GM21390 (cell line): ENCODE results near the gene DNAJC27.

Experiments
- ATAC-seq: cut with Tn5 transposase; IDR thresholded peaks from one replicate; pipeline ENCODE4 v1.9.1; 2021; ENCODE audit not compliant: unreplicated experiment

The DNAJC27 gene

GRCh38 chr2:24926602-24927252, 45.0 kb downstream of the DNAJC27 start:
- no peak for ATAC-seq

GRCh38 chr2:24926220-24926601, 45.5 kb downstream of the DNAJC27 start:
- ATAC-seq, result no peak

DNA sequence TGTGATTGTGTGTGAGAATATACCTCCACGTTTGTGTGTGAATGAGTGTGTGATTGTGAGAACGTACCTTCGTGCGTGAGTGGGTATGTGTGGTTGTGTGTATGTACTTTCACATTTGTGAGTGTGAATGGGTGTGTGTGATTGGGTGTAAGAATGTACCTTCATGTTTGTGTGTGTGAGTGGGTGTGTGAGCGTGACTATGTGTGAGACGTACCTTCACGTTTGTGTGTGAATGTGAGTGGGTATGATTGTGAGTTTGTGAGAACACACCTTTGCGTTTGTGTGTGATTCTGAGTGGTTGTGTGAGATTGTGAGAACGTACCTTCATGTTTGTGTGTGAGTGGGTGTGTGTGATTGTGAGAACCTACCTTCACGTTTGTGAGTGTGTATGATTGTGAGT, 45.9 kb downstream of the DNAJC27 start:
- ATAC-seq, result no peak

- ATAC-seq, result no peak
Measured at GRCh38 chr2:24924732-24925131, 47.0 kb downstream of the DNAJC27 start.

DNA sequence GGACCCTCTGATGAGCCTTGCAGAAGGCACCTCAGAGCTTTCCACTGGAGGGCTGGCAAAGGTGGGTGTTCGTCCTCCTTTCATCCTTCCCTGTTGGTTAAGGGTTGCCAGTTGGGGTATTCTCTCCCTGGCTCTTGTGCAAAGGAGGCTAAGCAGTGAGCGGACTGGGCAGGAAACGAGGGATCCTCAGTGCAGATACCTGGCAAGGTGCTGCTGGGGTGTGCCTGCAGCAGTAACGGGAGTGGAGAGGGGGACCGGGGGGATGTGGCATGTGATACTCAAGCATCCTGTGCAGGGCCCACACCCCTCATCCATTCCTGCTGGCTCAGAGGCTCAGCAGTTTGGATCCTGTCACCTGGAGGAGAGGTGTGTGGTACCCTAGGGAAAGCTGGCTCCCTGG, 47.5 kb downstream of the DNAJC27 start:
- no peak for ATAC-seq

- ATAC-seq, result no peak
Measured at GRCh38 chr2:24923106-24923505, 48.6 kb downstream of the DNAJC27 start.

DNA sequence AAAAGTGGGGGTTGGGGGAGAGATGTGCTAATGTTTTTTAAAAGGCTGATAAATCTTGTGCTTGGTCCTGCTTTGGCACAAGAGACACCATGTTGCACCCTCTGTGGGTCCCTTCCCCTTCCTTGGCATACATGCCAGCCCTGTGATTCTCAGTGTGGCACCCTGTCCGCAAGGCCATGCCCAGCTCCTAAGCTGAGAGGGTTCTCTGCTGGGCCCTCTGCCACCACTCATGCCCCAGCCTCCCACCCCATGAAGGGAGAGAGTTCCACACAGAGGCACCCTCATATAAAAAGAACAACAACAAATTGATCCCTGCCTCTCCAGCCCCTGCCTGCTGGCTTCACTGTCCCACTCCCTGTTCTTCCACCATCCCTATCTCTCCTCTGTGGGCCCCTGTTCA, 49.2 kb downstream of the DNAJC27 start:
- no peak for ATAC-seq

GRCh38 chr2:24920809-24921441, 50.8 kb downstream of the DNAJC27 start:
- ATAC-seq, result no peak

DNA sequence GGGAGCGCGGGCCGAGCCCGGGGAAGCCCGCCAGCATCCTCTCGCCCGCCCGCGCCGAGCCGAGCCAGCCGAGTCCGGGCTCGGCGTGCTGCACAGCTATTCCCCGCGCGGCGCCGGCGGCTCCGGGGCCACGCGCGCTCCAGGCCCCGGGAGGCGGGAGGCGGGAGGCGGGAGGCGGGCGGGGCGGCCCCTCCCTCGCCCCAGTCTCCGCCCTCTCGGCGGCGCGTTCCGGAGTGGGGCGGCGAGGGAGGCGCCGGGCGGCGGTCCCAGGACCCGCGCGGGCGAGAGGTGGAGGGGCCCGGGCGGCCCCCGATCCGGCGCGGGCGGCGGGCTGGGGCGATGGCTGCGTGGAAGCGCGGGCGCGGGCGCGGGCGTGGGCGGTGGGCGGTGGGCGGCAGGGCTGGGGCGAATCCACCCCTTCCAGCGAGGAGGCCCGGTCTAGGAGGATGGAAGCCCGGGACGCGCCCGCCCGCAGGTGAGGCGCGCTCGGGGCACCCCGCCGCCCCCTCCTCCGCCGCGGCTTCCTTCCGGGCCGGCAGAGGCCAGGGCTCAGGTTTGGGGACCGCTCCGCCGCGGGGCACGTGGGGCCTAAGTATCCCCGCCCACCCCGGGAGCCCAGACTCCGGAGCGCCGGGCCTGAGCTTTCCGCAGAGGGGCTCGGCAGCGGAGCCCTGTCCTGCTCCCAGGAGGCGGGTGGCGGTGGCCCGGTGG, 51.5 kb downstream of the DNAJC27 start, which contains the start of gene ADCY3:
ADCY3 (minus strand) TSS at position 140 of the 711 bp plus-strand sequence. CDS start 1,250 bp downstream, outside the sequence.
- peak; percentile 62 for ATAC-seq

- ATAC-seq, result peak; percentile 30
Measured at GRCh38 chr2:24919506-24920097, 52.2 kb downstream of the DNAJC27 start.

GRCh38 chr2:24919037-24919505, 52.7 kb downstream of the DNAJC27 start:
- no peak for ATAC-seq

DNA sequence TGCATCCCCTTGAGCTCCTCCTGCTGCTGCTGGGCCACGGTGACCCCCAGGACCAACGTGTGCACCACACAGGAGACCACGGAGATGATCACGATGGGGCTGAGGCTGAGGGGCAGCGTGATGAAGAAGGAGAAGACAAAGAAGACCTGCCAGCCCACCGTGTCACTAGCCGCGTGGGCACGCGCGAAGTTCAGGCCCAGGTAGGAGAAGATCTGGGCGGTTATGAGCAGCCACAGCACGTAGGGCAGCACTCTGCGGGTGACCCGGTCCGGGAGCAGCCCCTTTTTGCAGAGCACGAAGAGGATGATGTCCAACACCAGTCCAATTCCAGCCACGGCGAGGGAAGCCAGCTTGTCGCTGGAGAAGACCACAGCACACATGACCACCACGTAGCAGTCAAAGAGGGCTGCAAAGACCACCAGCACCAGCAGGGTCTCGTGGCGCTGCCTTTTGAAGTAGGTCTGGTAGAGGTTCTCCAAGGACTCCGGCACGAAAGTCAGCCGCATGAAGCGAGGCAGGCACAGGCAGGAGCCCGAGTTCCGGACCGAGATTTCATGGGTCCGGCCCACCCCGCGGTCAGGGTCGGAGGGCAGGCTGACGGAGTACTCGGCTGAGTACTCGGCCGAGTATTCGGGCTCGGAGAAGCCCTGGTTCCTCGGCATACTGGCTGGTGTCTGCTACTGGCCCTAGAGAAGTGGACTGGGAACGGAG, 53.3 kb downstream of the DNAJC27 start:
- no peak for ATAC-seq

DNA sequence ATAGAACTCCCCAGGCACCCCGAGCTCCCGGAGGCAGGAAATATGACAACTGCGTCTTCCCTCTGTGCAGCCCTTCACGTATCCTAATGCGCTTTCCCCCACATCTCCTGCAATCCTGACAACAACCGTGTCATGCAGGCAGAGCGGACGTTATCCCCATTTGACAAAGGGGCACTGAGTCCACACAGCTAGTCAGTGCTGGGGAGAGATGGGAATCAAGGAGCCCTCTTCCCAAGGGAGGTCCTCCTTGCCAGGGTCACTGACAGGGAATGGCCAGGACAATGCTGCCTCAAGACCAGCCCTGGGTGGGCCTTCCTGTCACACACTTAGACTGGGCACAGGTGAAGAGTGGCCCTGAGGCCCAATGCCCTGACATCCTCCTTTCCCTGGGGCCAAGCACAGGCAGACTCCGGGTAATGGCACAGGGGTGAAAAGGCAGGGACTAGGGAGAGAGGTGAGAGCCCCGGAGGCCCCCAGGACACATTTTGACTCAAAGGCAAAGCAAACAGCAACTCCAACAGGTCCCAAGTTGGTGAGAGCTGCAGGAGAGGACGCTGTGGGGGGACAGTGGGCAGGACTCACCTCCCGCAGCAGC, 53.9 kb downstream of the DNAJC27 start:
- no peak for ATAC-seq

DNA sequence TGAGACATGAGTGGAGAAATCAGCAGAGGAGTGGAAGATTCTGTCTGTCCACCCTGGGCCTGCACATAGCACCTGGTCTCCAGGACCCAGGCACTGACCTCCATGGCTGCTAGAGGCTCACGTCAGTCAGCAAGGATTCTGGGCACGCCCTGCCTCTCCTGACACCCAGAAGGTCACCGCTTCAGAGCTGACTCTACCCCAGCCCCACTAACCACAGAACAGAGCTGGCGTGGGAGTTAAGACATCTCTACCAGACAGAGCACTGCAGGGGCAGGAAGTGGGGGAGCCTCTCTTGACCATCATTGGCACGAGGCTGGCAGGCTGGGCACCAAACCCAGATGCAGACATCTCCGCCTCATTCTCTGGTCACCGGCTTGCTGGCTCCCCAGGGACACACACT, 54.7 kb downstream of the DNAJC27 start:
- ATAC-seq, result no peak

DNA sequence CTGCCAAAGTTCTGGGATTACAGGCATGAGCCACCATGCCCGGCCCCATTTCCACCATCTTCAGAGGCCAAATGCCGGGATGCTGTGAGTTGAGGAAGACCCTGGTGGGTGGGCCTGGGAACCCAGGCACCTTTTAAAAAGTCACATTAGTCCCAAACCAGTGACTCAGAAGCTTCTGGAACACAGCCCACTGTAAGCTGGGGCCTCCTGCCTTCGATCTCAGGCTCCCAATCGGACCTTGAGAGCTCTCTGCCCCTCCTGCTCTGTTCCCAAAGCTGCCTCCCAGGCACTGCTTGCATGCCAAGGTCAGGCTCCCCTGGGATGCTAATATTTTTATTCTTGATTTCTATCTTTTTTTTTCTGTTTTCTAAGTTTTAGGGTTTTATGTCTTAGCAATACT, 56.0 kb downstream of the DNAJC27 start:
- ATAC-seq, result no peak

DNA sequence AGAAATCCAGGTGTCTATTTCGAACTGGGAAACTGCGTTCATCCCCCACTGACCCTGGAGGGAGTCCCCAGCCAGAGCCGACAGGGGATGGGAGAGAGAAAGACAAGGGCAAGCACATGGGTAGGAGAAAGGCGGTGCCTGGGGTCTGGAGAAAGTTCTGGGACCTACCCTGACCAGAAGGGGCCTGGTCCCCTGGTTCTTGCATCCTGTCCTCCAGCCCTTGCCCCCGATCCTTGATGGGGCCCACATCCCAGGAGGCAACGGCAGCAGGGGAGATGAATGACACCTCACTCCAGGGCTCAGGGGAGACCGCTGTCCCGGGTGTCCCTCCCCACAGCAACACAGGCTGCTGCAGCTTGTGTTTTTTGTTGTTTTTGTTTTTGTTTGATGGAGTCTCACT, 56.6 kb downstream of the DNAJC27 start:
- no peak for ATAC-seq

- no peak for ATAC-seq
Measured at GRCh38 chr2:24914713-24915112, 57.0 kb downstream of the DNAJC27 start.

DNA sequence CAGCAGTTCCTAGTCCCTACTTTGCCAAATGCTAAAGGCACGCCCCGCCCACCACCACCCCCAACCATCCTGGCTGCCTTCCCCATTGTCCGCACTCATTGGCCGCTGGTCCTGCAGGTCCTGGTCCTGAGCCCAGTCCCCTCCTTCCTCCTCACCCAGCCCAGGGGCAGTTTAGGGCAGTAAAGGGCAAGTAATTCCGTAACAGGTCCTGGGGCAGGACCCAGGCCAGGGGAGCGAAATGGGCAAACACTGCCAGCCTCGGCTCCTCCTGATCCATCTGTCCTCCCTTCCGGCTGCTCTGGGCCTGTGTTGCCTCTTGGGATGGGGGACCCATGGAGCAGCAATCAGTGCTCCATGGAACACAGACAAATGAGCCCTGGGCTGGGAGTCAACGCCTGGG, 57.8 kb downstream of the DNAJC27 start:
- no peak for ATAC-seq

- ATAC-seq, result no peak
Measured at GRCh38 chr2:24912986-24913385, 58.8 kb downstream of the DNAJC27 start.

DNA sequence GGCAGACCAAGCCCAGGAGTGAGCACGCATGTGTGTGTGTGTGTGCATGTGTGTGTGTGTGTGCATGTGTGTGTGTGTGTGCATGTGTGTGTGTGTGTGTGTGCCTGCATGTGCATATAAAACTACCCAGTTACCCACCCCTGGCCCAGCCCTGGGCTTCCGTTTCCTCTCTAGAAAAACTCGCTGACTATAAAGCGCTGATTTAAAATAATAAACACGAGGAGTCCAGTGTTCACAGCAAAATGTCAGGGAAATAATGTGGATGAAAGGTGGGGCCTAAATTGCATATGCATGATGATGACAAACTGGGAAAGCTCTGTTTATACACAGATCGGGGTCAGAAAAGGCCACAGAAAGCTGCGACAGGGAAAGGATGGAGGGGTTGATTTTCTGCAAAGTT, 59.2 kb downstream of the DNAJC27 start:
- no peak for ATAC-seq

GRCh38 chr2:24910245-24910644, 61.5 kb downstream of the DNAJC27 start:
- no peak for ATAC-seq
